HG03378 (cell line): ENCODE data around the gene MGLL.

Experiments used
- ATAC-seq: cut with Tn5 transposase; IDR thresholded peaks from one replicate; pipeline ENCODE4 v1.9.1; 2021; ENCODE audit warnings: mild to moderate bottlenecking, moderate library complexity; ENCODE audit not compliant: unreplicated experiment

Gene MGLL

DNA sequence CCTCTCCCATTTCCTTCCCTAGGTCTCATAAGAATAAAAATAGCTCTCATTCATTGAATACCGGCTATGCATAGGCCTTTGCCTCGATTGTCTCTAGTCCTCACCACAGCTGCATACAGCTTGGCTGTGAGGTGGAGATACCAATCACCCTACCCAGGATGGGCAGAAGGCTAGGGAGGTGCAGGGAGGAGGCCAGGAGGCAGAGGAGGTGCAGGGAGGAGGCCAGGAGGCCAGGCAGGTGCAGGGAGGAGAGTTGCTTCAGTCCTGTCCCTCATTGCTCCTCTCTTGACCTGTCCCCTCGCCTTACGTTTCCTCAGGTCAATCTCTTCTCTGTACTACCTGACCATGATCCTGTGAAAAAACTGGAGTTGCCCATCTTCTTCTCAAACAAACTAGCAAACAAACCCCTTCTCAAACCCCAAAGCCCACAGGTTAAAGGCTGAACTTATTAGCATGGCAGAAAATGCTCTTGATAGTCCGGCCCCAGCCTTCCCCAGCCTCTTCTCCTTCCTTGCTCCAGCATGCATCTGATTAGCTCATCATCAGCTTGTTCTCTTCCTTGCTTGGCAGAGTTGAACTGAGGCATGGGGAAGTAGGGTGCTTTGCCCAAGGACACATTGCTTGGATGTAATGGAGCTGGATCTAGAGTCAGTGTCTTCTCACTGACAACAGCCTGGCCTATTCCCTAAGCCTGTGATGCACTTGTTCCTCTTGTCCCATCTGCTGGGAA is 177.5 kb downstream of the MGLL start:
- ATAC-seq = no peak

DNA sequence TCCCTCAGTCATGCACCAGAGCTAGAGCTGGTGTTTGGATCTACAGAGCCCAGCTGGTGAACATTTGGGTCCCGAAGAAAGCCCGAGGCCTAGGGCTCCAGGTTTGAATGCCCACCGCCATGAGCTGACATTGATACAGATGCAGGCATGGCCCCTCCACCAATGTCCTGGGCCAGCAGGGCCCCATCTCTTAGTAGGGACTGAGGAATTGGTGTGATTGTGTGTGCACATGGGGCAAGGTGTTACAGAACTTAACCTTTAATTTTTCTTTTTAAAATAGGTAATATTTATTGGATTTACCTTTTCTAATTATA is 182.3 kb downstream of the MGLL start:
- no peak for ATAC-seq

DNA sequence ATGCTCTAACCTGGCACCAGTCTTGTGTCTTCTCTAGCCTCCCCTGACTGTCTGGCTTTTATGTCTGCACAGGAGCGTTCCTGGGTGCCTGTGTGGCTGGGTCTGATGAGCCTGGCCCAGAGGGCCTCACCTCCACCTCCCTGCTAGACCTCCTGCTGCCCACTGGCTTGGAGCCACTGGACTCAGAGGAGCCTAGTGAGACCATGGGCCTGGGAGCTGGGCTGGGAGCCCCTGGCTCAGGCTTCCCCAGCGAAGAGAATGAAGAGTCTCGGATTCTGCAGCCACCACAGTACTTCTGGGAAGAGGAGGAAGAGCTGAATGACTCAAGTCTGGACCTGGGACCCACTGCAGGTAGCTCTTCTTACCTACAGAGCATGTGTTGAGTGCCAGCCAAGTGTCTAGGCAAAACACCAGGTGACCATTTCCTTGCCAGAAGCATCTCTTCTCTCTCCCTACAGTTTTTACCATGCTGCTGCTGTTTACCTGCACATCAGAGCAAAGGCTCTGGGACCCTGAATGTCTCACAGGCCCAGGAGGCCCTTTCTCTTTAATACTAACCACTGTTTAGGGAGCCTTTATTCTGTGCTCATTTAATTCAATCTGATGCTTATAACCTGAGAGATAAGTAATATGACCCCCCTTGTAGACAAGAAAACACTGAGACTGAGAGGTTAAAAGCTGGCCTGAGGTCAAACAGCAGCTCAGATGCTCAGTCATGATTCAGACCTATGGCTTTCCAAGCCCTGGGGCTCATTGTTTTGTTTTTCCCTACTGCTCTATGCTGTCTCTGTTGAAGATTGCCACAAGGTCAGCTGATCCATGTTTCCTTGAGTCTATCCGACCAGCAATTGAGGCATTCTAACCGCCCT is 182.9 kb downstream of the MGLL start:
- no peak for ATAC-seq
